AG09309 (cell line): Measurements from ENCODE around the gene DENND2A.

Experiments
- DNase-seq: peaks from one replicate; pipeline ENCODE4 v3.0.0-alpha.2; 2010; ENCODE audit warnings: low read depth
- H3K4me3 ChIP-seq: 2 replicates; pipeline ENCODE4 v1.5.1; 2011; ENCODE audit warnings: mild to moderate bottlenecking, low read depth, low read length, moderate library complexity; ENCODE audit not compliant: control insufficient read depth
- CTCF ChIP-seq: IDR thresholded peaks from 2 replicates; pipeline ENCODE4 v1.5.1; 2011; ENCODE audit warnings: mild to moderate bottlenecking, low read depth, low read length, inconsistent platforms; ENCODE audit not compliant: insufficient read depth, control insufficient read depth; ENCODE audit errors: missing control alignments

The DENND2A gene

DNA sequence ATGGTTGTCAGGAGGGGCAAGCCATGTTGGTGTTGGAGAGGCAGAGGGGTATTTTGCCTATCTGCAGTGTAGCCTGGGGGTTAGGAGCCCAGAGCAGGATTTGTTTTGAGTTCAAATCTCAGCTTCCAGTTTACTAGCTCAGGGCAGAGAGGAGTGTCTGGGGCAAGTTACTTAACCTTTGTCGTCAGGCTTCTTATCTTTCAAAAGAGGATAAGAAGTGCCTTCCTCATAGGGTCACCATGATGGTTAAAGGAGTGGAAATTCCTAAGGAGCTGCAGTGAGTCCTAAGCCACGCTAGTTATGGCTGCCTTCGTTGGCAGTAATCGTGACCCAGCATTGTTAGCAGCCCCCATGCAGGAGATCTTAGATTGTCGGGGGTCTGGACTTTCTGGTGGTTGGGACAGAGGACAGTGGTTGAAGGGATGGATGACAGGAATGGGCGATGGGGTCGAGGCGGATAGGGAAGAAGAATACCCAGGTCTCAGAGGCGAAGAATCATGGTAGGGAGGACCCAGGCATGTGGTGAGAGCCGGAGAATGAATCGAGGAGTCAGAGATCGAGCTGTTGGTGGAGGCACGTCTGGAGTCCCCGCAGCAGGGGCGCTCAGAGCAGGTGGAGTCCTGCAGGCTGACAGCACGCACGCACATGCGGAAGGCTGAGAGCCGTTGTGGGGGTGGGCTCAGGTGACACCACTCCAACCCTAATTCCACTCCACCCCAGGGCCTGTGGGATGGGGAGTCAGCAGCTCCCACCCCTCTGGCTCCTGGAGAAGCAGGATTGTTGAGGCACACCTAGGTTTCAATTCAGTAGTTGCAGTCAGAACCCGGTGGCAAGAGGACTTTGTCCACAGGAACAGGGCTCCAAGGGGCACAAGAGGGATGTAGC lies 43.7 kb upstream of the DENND2A start:
- TF ChIP-seq CTCF, result no peak
- no peak overlapping the region for H3K4me3 ChIP-seq
- DNase-seq, result no peak

DNA sequence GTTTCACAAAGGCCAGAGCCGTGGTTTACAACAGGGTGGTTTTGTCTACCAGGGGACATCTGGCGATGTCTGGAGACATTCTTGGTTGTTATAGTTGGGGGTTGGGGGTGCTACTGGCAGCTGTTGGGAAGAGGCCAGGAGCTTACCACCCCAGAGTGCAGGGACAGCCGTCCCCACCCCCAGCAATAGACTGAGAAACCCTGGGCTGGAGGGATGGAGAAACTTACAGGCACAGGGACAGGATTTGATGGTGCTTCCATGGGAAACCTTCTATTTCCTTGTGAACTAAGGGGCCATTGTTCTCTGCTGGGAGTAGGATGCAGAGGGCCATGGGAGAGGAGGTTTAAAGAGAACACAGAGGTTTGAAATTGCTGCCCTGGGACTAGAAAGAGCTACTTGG lies 43.0 kb upstream of the DENND2A start:
- no peak for DNase-seq
- TF ChIP-seq CTCF, result no peak
- no peak overlapping the region for H3K4me3 ChIP-seq

DNA sequence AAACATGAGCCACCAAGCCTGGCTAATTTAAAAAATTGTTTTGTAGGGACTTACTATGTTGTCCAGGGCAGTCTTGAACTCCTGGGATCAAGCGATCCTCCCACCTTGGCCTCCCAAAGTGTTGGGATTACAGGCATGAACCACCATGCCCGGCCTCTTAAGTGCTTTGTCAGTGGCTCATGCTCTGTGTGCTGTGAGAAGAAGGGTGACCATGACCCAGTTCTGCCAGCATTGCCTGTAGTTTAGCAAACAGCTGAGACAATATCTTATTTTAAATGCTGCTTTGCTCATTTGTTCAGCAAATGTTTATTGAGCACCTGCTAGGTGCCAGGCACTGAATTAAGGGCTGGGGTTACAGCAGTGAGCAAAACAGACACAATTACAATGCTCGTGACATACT lies 41.2 kb upstream of the DENND2A start:
- TF ChIP-seq CTCF, result no peak
- DNase-seq, result no peak
- no peak overlapping the region for H3K4me3 ChIP-seq

- H3K4me3 ChIP-seq, result no peak overlapping the region
- TF ChIP-seq CTCF, result no peak
- no peak for DNase-seq
These were observed 40.3 kb upstream of the DENND2A start for GRCh38 chr7:140680886-140681285.

DNA sequence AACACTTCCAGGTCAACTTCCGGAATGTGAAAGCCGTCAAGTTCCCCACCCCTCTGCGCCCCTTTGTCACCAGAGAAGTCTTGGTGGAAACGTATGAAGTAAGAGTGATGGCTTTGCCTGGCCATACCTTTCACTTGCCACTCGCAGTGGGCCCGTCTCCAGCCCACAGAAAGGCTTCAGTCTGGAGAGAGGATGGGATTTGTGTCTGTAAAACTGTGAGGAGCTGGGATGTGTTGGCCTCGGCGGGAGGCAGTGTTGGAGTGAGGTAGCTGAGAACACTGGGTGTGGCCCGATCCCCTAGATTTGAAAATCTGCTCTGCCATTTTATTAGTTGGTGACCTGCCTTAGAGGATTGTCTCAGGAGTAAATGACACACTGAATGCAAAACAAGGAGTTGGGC lies 38.6 kb upstream of the DENND2A start:
- no peak for DNase-seq
- TF ChIP-seq CTCF, result no peak
- no peak overlapping the region for H3K4me3 ChIP-seq

GRCh38 chr7:140678816-140679130 lies 38.2 kb upstream of the DENND2A start:
- H3K4me3 ChIP-seq, result no peak overlapping the region
- TF ChIP-seq CTCF, result no peak
- DNase-seq, result no peak
